K562 treated with DMSO at 1 percent for 4 hours (cell line): ENCODE results near the gene DEFB126. TPM values are rescaled to one million over a fixed set of nuclear protein-coding genes. Genes with fewer than 3 reads are reported as not detected.

Experiments
- total RNA-seq: library from RNA; unstranded; fragments of 300-600 nt; gene quantifications from 2 replicates; pipeline ENCODE4 v1.2.3, GENCODE V29; 2022; ENCODE audit not compliant: insufficient read depth

The DEFB126 gene, protein sequence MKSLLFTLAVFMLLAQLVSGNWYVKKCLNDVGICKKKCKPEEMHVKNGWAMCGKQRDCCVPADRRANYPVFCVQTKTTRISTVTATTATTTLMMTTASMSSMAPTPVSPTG
- total RNA-seq, result not detected in 2 replicates

GRCh38 chr20:142290-142689 is at the start of gene DEFB126:
TSS of gene DEFB126 (plus strand) at chr20:142590. CDS start at chr20:142629, 39 bp downstream.

GRCh38 chr20:157154-157553 is 14.8 kb downstream of the DEFB126 start, which contains the start of gene DEFB127:
TSS of gene DEFB127 (plus strand) at chr20:157454. CDS start at chr20:157545, 91 bp downstream.

DNA sequence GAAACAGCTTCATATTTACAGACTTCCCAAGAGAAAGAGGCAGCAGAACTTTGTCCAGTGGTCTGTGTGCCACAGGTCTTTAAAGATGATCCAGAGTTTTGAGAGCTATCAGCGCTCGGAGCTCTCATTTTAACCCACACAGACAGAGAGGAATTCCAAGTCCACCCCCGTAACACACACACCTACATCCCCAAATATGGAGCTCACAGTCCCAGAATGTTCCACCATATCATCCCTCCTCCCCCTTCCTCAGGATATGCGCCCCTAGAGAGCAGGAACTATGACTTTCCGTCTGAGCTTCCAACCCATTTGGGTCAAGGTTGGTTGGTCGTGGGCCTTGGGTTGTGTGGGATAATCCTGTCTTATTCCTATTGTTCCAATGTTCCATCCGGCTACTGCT is 47.2 kb downstream of the DEFB126 start, which contains the start of gene DEFB128:
TSS of gene DEFB128 (minus strand) at position 101 of the 400 bp plus-strand sequence. CDS start at position 13, 88 bp downstream.

Other genes starting within 250 kb of the DEFB126 start
- gene DEFB125, start 54.9 kb upstream of the DEFB126 start, total RNA-seq, result not detected in 2 replicates
- not detected in 2 replicates for gene DEFB127, start 14.9 kb downstream of the DEFB126 start, total RNA-seq
- gene DEFB128, start 47.1 kb downstream of the DEFB126 start, total RNA-seq, result not detected in 2 replicates
- gene DEFB129, start 84.7 kb downstream of the DEFB126 start, total RNA-seq, result not detected in 2 replicates
- not detected in 2 replicates for gene DEFB132, start 115.1 kb downstream of the DEFB126 start, total RNA-seq
- gene C20orf96, start 148.2 kb downstream of the DEFB126 start, total RNA-seq, result 4.9 and 7.9 TPM in 2 replicates
- 26.5 and 30.5 TPM in 2 replicates for gene ZCCHC3, start 155.0 kb downstream of the DEFB126 start, total RNA-seq
- gene SOX12, start 183.0 kb downstream of the DEFB126 start, total RNA-seq, result 14.9 and 16.5 TPM in 2 replicates
- gene NRSN2, start 204.5 kb downstream of the DEFB126 start, total RNA-seq, result 20.9 and 21.8 TPM in 2 replicates
- gene TRIB3, start 238.2 kb downstream of the DEFB126 start, total RNA-seq, result 210 and 297 TPM in 2 replicates